Astrocyte (in vitro differentiated cells and primary cell): ENCODE data around the gene UQCRH.

Experiments
- CTCF ChIP-seq: IDR thresholded peaks from 2 replicates; pipeline ENCODE4 v1.5.1; 2011; ENCODE audit warnings: low read depth, mild to moderate bottlenecking, inconsistent platforms, low read length, moderate library complexity; ENCODE audit not compliant: insufficient read depth
- EZH2 ChIP-seq: IDR thresholded peaks from 2 replicates; pipeline ENCODE4 v1.6.1; 2012; ENCODE audit warnings: mild to moderate bottlenecking, low read length, inconsistent platforms; ENCODE audit not compliant: insufficient read depth

GRCh38 chr1:46256523-46256922 is 47.0 kb upstream of the UQCRH start:
- no peak for TF ChIP-seq CTCF
- no peak for TF ChIP-seq EZH2
